ENCODE data around the gene NEUROD2.
"Not testable (repeated sequence)": the region's sequence is repeated elsewhere in the genome, so short reads cannot be mapped to it uniquely, and the experiment has no call there.

The NEUROD2 gene

DNA sequence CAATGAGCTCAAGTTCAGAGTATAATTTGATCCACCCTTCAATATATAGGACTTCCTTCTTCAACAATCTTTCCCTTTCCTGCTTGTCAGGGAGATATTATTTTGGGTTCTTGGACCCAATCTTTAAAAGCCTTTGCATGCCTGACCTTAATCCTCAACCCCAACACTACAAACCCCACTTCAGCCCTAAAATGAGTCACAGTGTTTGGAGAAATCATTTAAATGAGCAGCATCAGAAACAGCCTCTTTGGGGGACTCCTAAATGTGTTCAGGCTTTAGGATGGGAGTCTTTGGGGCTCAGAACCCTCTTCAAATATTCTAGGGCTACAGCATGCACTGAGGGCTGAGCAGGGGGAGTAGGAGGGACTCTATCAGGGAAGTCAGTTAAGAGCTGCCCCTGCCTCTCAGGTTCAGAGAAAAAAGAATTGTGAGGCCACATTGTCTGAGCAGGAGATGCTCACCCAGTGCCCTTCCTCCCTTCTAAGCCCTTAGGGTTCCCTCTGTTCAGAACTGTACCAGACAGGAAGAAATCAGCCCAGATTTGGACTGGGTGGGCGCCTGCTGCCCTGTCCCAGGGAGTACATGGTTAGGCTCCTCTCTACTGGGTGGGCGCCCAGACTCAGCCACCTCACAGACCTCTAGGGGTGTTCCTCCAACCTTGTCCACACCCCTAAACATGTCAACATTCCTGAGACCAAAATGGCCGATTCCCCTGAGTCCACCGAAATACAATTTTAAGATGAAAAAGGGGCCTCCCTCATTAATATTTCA is 5.0 kb downstream of the NEUROD2 start:
- DNase-seq (ENCODE audit: low spot score), result no peak

GRCh38 chr17:39601758-39602532 is 5.8 kb downstream of the NEUROD2 start:
- no peak for DNase-seq (ENCODE audit: low spot score)

GRCh38 chr17:39600997-39601597 is 6.6 kb downstream of the NEUROD2 start:
- no peak for DNase-seq (ENCODE audit: low spot score)

- DNase-seq (ENCODE audit: low spot score), result no peak
Observed at GRCh38 chr17:39600288-39600996, 7.3 kb downstream of the NEUROD2 start.

DNA sequence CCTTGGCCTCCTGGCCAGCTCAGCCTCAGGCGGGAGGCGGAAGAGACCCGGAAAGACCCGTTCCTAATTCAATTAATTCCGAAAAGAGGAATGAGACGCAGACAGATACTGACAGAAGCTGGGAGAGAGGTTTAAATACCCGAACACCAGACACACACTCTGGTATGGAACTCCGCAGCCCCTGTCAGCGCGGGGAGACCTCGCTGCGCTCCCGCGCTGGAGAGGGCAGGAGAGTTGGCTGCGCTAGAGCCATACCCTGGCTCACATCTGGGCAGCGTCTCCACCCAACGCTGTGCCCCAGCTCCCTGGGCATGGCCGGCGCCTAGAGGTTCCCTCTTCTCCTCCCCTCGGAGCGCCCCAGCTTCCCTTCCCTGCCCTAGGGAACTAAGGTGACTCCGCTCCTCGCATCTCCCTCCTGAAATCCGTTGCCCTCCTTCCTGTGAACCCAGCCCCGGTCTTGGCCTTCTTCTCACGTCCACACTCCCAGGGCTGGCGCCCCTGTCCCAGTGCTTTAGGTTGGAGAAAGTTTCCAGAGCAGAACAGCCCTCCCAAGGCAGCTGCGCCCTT is 8.0 kb downstream of the NEUROD2 start:
- no peak for DNase-seq (ENCODE audit: low spot score)

DNA sequence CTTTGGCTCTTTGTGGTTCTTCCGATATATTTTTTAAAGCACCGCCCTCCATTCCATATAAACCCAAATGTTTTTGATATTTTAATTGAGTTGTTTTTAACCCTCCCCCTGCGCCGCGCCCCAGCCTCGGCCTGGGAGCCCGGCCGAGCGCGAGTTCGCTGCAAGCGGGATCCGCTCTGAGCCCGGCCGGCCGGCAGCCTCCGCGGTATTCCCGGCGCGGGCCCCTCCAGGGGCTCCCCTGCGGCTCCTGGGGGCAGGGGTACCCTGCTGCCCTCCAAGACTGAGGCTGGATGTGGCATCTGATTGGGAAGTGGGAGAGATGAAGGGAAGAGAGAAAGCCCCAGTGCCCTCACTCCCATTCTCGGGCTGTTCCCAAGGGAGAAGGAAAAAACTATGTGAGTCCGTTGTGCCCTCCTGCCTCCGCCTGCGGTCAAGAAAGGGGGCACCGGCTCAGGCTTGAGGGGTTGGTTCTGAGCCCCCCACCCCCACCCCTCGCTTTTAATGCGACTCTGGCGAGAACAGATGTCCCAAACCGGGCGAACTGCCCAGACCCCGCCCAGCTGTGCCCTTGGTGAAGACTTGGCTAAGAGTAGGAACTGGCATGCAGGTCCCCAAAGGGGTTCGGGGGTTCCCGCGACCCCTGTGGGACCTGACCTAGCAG is 8.6 kb downstream of the NEUROD2 start:
- no peak for DNase-seq (ENCODE audit: low spot score)

GRCh38 chr17:39598630-39599003 is 9.1 kb downstream of the NEUROD2 start:
- no peak for DNase-seq (ENCODE audit: low spot score)

- no peak for DNase-seq (ENCODE audit: low spot score)
Observed at GRCh38 chr17:39598047-39598481, 9.7 kb downstream of the NEUROD2 start.

- no peak for DNase-seq (ENCODE audit: low spot score)
Observed at GRCh38 chr17:39597372-39598046, 10.2 kb downstream of the NEUROD2 start.

DNA sequence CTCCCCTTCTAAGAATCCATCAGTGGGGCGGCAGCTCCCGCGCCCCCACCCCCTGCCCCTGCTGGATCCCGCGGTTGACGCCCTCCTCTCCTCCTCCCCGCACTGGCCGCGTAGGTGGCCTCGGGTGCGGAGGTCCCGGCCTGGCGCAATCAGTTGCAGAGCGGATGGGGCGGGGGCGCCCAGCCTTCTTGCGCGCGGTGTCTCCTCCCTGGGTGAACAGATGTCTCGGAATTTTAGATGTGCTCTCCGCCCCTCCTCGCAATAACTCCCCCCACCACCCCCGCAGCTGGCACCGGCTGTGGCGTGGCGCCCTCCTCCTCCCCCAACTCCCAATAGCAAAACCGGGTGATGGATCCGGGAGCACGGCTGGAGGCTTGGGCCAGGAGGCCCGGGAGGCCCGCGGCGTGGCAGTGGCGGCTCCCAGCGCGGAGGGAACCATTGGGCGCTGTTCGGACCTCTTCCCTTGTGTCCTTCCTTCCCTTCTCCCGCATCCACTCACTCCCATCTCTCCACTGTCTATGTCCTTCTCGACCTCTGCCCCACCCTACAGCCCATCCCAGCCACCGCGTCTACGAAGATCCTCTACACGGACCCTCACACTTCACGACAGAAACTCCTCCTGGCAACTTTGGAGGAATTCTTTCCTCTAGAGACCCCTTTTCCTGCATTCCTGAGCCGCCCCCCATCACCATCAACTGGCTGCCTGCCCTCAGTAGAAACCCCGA is 11.0 kb downstream of the NEUROD2 start:
- no peak for DNase-seq (ENCODE audit: low spot score)

GRCh38 chr17:39595928-39596510 is 11.7 kb downstream of the NEUROD2 start:
- no peak for DNase-seq (ENCODE audit: low spot score)

DNA sequence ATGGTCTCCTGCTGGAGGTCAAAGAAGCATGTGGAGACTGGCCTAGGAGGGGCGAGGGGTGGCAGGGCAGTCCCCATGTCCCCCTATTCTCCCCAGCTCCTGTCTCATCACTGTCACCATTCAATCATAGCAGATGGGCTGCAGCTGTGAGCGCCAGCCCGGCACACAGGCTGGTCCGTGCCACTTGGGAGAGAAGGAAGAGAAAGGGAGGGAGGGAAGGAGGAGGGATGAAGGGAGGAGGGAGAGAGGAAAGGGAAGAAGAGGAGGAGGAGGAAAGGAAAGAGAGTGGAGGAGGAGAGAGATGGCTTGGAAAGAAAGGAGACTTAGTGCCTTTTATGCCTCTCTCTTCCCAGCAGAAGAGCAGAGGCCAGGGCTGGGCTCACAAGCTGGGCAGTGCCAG is 12.4 kb downstream of the NEUROD2 start:
- DNase-seq (ENCODE audit: low spot score), result no peak

DNA sequence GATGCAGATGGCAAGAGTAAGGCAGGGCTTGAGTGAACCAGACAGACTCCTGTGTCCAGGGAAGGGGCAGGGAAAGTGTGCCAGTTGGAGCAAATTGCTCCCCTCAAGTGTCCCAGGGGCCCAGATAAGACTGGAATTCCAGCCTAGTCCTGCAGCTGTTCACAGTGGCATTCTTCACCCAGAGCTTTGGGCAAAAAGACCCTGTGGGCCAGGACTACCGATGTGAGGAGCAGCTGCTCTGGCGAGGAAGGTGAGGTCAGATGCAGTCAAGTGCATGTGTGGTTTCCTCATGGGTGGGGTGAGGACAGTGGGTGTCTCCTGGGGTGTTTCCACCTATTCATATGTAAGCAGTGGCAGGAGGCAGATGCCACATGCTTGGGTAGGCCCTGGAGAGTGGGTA is 14.3 kb downstream of the NEUROD2 start:
- no peak for DNase-seq (ENCODE audit: low spot score)

DNA sequence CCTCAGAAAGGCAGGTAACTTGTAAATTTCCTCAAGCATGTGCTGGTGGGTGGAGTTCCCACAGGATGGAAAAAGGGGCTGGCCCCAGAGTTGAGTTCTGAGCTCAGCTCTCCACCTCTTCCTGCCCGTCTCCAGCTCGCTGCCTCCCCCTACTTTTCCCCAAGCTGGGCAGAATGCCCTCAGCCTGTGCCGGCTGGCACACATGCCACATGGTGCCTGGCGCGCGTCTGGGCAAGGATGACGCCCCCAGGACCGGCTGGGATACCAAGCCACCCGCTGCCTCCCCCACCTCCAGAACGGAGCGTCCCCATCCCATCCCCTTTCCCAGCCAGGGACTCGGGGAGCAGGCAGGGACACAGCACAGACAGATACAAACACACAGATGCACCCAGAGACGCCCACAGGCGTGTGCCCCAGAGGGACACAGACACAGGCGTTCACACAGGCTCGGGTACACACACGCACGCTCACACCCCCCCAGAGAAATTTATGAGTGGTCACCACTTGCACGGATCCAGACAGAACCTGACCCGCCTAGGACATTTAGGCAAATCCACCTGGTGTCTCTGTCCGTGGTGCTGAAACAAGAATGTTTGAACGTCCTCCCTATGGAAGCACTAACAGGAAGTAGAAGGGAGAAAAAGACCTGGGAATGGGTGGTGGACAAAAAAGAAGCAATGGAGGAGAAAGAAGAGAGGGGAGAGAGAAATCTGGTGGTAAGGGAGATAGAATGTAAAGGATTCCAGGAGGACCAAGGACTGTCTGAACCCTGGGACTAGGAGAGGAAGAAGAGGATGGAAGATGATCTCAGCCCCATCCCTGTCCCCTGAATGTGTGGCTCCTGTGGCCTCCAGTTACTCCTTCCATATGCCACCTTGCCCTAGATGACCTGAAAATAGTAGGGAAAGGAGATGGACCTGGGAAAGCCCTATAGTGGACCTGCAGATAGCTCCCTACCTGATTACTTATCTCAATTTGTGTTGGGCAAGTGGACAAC is 15.5 kb downstream of the NEUROD2 start:
- peak; percentile 59 for DNase-seq (ENCODE audit: low spot score)

DNA sequence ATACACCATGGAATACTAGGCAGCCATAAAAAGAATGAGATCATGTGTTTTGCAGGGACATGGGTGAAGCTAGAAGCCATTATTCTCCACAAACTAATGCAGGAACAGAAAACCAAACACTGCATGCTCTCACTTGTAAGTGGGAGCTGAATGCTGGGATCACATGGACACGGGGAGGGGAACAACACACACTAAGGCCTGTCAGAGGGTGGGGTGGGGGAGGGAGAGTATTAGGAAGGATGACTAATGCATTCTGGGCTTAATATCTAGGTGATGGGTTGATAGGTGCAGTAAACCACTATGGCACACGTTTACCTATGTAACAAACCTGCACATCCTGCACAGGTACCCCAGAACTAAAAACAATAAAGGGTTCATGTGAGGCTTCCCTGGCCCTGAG is 17.5 kb downstream of the NEUROD2 start:
- DNase-seq (ENCODE audit: low spot score), result not testable (repeated sequence)

GRCh38 chr17:39582658-39583057 is 25.1 kb downstream of the NEUROD2 start:
- no peak for DNase-seq (ENCODE audit: low spot score)

DNA sequence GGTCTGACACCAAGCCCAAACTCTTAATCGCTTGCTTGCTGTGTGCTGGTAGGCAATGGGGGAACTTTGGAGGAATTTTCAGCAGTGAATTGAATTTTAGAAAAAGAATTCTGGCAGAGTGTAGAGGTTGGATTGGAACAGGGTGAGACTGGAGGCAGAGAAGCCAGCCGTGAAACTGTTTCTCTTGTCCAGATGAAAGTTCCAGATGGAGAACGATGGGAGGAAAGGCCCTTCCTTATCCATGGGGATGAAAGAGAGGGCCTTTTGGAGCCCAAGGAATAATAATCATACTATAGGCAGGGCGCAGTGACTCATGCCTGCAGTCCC is 26.0 kb downstream of the NEUROD2 start:
- DNase-seq (ENCODE audit: low spot score), result no peak

- DNase-seq (ENCODE audit: low spot score), result no peak
Observed at GRCh38 chr17:39581071-39581758, 26.5 kb downstream of the NEUROD2 start.

All from LoVo (cell line).